Smooth muscle cell (in vitro differentiated cells): Measurements from ENCODE around the gene EML2. TPM values are rescaled to one million over a fixed set of nuclear protein-coding genes. Genes with fewer than 3 reads are reported as not detected.

Experiments used
- DNase-seq: peaks from one replicate; lab custom pipeline; 2025; ENCODE audit not compliant: unreplicated experiment; lab: John Stamatoyannopoulos, UW
- H2AFZ ChIP-seq: fragments of 200-600 bp; sonication (generic); 2 replicates; pipeline ENCODE4 v1.6.0; 2016; ENCODE audit warnings: antibody characterized with exemption, low read depth, mild to moderate bottlenecking
- H3F3A ChIP-seq: fragments of 200-600 bp; sonication (generic); 2 replicates; pipeline ENCODE4 v1.6.0; 2017; ENCODE audit warnings: antibody characterized with exemption, low read depth
- H3K27ac ChIP-seq: fragments of 200-600 bp; sonication (generic); 2 replicates; pipeline ENCODE4 v1.5.1; 2016; ENCODE audit warnings: low read depth, mild to moderate bottlenecking
- H3K27me3 ChIP-seq: fragments of 200-600 bp; sonication (generic); 2 replicates; pipeline ENCODE4 v1.6.1; 2016; ENCODE audit warnings: low read depth, mild to moderate bottlenecking
- H3K36me3 ChIP-seq: fragments of 200-600 bp; sonication (generic); 2 replicates; pipeline ENCODE4 v1.5.1; 2016; ENCODE audit warnings: low read depth
- H3K4me1 ChIP-seq: fragments of 200-600 bp; sonication (generic); 2 replicates; pipeline ENCODE4 v1.5.1; 2016; ENCODE audit warnings: low read depth
- H3K4me2 ChIP-seq: fragments of 200-600 bp; sonication (generic); 2 replicates; pipeline ENCODE4 v1.6.0; 2016; ENCODE audit warnings: mild to moderate bottlenecking
- H3K4me3 ChIP-seq: fragments of 200-600 bp; sonication (generic); 2 replicates; pipeline ENCODE4 v1.5.1; 2016; ENCODE audit warnings: mild to moderate bottlenecking
- H3K79me2 ChIP-seq: fragments of 200-600 bp; sonication (generic); 2 replicates; pipeline ENCODE4 v1.6.0; 2016; ENCODE audit warnings: low read depth, mild to moderate bottlenecking
- H3K9ac ChIP-seq: fragments of 200-600 bp; sonication (generic); 2 replicates; pipeline ENCODE4 v1.6.0; 2016; ENCODE audit warnings: low read depth
- H3K9me3 ChIP-seq: fragments of 200-600 bp; sonication (generic); replicated peaks from 2 replicates; pipeline ENCODE4 v1.5.1; 2016; ENCODE audit warnings: low read depth
- H4K20me1 ChIP-seq: fragments of 200-600 bp; sonication (generic); 2 replicates; pipeline ENCODE4 v1.6.0; 2016; ENCODE audit warnings: low read depth
- WGBS: methylation state at CpG from one replicate; pipeline ENCODE4 v1.1.7; 2016; ENCODE audit warnings: low lambda C conversion rate; 5-methylcytosine and 5-hydroxymethylcytosine counted together
- polyA plus RNA-seq: library from polyadenylated mRNA; unstranded; fragments of >200 nt; fragmentation: Nextera tagmentation; extraction: Ambion mirVana; gene quantifications from 2 replicates; pipeline ENCODE4 v1.2.1, GENCODE V29; 2016
- total RNA-seq: library from RNA; depleted of rRNA; stranded (reverse); fragments of >200 nt; gene quantifications from 2 replicates; pipeline ENCODE4 v1.2.3, GENCODE V29; 2014
- TF ChIP-seq, protein P1 (sequence below): fragments of 200-600 bp; sonication (generic); IDR thresholded peaks from 2 replicates; pipeline ENCODE4 v1.5.1; 2017; ENCODE audit warnings: borderline replicate concordance, mild to moderate bottlenecking, antibody characterized with exemption; ENCODE audit not compliant: insufficient read depth, poor library complexity, severe bottlenecking

Gene EML2
- total and polyA plus RNA-seq, 2 experiments from 2014 or later = 7.7 to 19.0 TPM

DNA sequence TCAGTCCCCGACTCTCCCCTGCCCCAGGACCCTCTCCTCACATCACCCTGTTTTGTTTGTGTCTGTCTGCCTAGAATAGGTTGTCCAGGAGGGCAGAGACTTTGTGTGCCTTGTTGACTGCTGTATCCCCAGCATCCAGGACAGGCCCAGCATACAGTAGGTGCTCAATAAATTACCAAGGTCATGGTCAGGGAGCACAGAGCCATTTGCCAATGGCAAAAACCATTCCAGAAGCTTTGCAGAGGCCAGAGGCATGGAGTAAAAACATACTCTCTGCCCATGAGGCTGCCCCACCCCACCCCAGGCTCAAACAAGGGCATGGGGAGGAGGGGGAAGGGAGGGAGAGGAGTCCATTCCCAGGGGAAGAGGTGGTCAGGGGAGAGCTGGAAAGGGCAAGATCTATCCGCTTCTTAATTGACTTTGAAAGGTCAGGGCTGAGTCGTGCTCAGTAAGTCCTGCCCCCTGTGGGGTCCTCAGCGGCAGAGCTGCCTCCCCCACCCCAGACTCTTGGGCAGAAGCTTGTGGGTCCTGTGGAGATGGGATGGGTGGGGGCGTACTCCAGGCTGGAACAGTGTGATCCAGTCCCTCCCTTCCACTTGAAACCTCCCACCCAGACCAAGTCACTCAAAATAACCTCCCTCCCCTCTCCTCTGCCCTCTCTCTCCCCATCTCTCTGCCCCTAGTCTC lies 41.6 kb downstream of the EML2 start:
- H3K4me3 ChIP-seq = no peak overlapping the region
- no peak for DNase-seq
- no peaks in the 10 kb centered on the region for H4K20me1 ChIP-seq
- no peaks in the 10 kb centered on the region for H3F3A ChIP-seq
- H3K79me2 ChIP-seq = no peaks in the 10 kb centered on the region
- no peak overlapping the region for H3K9ac ChIP-seq
- no peaks in the 10 kb centered on the region for H3K9me3 ChIP-seq
- H2AFZ ChIP-seq = no peak overlapping the region
- H3K36me3 ChIP-seq = no peaks in the 10 kb centered on the region
- no peak overlapping the region for H3K27ac ChIP-seq
- no peaks in the 10 kb centered on the region for H3K4me1 ChIP-seq
- TF ChIP-seq, protein P1, sequence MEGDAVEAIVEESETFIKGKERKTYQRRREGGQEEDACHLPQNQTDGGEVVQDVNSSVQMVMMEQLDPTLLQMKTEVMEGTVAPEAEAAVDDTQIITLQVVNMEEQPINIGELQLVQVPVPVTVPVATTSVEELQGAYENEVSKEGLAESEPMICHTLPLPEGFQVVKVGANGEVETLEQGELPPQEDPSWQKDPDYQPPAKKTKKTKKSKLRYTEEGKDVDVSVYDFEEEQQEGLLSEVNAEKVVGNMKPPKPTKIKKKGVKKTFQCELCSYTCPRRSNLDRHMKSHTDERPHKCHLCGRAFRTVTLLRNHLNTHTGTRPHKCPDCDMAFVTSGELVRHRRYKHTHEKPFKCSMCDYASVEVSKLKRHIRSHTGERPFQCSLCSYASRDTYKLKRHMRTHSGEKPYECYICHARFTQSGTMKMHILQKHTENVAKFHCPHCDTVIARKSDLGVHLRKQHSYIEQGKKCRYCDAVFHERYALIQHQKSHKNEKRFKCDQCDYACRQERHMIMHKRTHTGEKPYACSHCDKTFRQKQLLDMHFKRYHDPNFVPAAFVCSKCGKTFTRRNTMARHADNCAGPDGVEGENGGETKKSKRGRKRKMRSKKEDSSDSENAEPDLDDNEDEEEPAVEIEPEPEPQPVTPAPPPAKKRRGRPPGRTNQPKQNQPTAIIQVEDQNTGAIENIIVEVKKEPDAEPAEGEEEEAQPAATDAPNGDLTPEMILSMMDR = no peak
- peak overlapping the region; percentile 57 for H3K4me2 ChIP-seq
- WGBS = 28% methylated on average over 4 of the region's 5 CpGs
- peaks cover 74% of the 10 kb centered on the region for H3K27me3 ChIP-seq

DNA sequence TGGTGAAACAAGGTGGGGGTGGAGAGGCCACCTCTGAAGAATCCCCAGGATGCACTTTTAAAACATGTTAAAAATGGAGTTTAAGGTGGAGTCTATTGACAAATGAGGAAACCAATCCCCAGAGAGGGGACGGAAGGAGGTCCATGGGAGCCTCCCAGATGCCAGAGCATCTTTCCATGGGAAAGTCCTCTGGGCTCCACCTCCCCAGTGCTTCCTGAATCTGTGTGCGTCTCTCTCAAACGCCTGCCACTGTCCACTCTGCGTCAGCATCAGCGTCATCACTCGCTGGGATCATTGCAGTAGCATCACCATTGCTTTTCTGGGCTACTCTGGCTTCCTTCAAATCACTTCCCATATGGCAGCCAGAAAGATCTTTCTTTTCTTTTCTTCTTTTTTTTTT lies 43.4 kb downstream of the EML2 start:
- TF ChIP-seq, protein P1 = no peak
- no peak overlapping the region for H2AFZ ChIP-seq
- no peak overlapping the region for H3K4me3 ChIP-seq
- no peaks in the 10 kb centered on the region for H3K9me3 ChIP-seq
- no peaks in the 10 kb centered on the region for H3K4me1 ChIP-seq
- DNase-seq = no peak
- H3K9ac ChIP-seq = no peak overlapping the region
- no peaks in the 10 kb centered on the region for H4K20me1 ChIP-seq
- peaks cover 64% of the 10 kb centered on the region for H3K27me3 ChIP-seq
- no peaks in the 10 kb centered on the region for H3F3A ChIP-seq
- H3K79me2 ChIP-seq = no peaks in the 10 kb centered on the region
- H3K36me3 ChIP-seq = no peaks in the 10 kb centered on the region
- H3K27ac ChIP-seq = no peak overlapping the region
- 81% methylated on average over 6 of the region's 6 CpGs for WGBS
- no peak overlapping the region for H3K4me2 ChIP-seq

DNA sequence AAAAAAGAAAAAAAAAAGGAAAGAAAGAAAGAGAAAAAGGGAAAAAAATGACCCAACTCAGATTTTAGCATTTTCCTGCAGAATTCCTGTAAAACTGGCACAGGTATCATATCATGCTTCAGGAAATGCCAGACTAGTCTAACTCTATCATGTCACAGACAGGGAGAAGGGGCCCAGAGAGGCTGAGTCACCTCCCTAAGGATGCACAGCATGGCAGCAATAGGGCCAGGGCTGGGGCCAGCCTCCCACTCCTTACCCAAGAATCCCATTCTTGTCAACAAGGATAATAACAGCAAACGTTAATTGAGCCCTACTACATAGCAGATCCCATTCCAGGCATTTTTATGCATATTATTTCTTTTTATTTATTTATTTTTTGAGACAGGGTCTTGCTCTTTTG lies 45.7 kb downstream of the EML2 start:
- Histone ChIP-seq H3K4me1 (no peaks in the 10 kb centered on the region), H3F3A (no peaks in the 10 kb centered on the region), H3K4me2 (no peak overlapping the region), H3K9me3 (no peaks in the 10 kb centered on the region), H3K27me3 (peaks cover 42% of the 10 kb centered on the region), H2AFZ (no peak overlapping the region), H3K27ac (no peak overlapping the region), H3K4me3 (no peak overlapping the region), H3K36me3 (no peaks in the 10 kb centered on the region), H4K20me1 (no peaks in the 10 kb centered on the region), H3K79me2 (no peaks in the 10 kb centered on the region), H3K9ac (no peak overlapping the region)
- DNase-seq = no peak
- TF ChIP-seq, protein P1 = no peak
- 5% methylated on average over 1 of the region's 1 CpG for WGBS

DNA sequence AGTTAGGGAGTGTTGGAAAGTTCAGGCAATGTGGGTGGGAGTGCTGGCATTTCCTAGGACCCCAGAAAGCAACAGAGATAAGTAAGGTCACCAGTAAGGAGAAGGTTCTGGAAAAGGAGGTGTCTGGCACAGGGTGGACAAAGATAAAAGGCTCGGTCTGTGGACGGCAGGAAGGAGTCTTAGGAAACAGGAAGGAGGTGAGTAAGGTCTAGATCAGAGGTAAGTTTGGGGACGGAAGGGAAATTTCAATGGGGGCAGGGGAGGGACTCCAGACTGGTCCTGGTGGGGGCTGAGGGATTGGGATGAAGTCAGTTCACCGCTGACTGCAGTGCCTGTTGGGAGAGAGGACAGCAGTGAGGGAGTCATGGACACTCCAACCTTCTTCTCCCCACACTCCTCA lies 46.8 kb downstream of the EML2 start:
- H3K4me2 ChIP-seq = no peak overlapping the region
- TF ChIP-seq, protein P1 = no peak
- no peaks in the 10 kb centered on the region for H3F3A ChIP-seq
- H3K79me2 ChIP-seq = no peaks in the 10 kb centered on the region
- no peak overlapping the region for H3K27ac ChIP-seq
- DNase-seq = no peak
- peaks cover 30% of the 10 kb centered on the region for H3K27me3 ChIP-seq
- no peak overlapping the region for H3K9ac ChIP-seq
- no peaks in the 10 kb centered on the region for H3K4me1 ChIP-seq
- no peaks in the 10 kb centered on the region for H3K9me3 ChIP-seq
- 67% methylated on average over 4 of the region's 4 CpGs for WGBS
- H3K36me3 ChIP-seq = no peaks in the 10 kb centered on the region
- H3K4me3 ChIP-seq = no peak overlapping the region
- no peaks in the 10 kb centered on the region for H4K20me1 ChIP-seq
- no peak overlapping the region for H2AFZ ChIP-seq
